Gastroesophageal sphincter (tissue), 4 donors: ENCODE data around the gene TBR1. TPM values are rescaled to one million over a fixed set of nuclear protein-coding genes. Genes with fewer than 3 reads are reported as not detected.

Source experiments
- ATAC-seq: fragments of 150-250 bp; one replicate; pipeline ENCODE4 v1.9.1; 2016; ENCODE audit warnings: mild to moderate bottlenecking, moderate library complexity
- H3K27ac ChIP-seq, 4 donors: fragments of 200-600 bp; sonication (generic) in 3 of 4; 1 replicate in 3 of 4; 2 replicates in 1 of 4; pipeline ENCODE4 v1.5.1; 2016 to 2019
- H3K27me3 ChIP-seq: fragments of 200-600 bp; sonication (generic); one replicate; pipeline ENCODE4 v1.5.1; 2019
- H3K36me3 ChIP-seq, 2 donors: fragments of 200-600 bp; sonication (generic); one replicate each; pipeline ENCODE4 v1.5.1; 2019; ENCODE audit warnings: control low read depth in 1 of 2
- H3K4me1 ChIP-seq, 3 donors: fragments of 200-600 bp; sonication (generic); 1 replicate in 2 of 3; 2 replicates in 1 of 3; pipeline ENCODE4 v1.5.1; 2016 to 2019; ENCODE audit warnings: control low read depth in 2 of 3
- H3K4me3 ChIP-seq, 2 donors: fragments of 200-600 bp; sonication (generic); one replicate each; pipeline ENCODE4 v1.5.1; 2019; ENCODE audit warnings: mild to moderate bottlenecking in 1 of 2, moderate library complexity in 1 of 2
- H3K9me3 ChIP-seq, 3 donors: fragments of 200-600 bp; sonication (generic); one replicate each; pipeline ENCODE4 v1.5.1; 2017 to 2019; ENCODE audit warnings: control low read depth in 2 of 3
- EP300 ChIP-seq: sonication (generic); formaldehyde crosslinking; IDR thresholded peaks from one replicate; pipeline ENCODE4 v1.6.1; 2017; ENCODE audit warnings: antibody characterized with exemption, mild to moderate bottlenecking
- POLR2A ChIP-seq, 2 donors: fragments of 450-650 bp; IDR thresholded peaks; one replicate each; pipeline ENCODE4 v1.6.1; 2017; ENCODE audit warnings: antibody characterized with exemption in 2 of 2, mild to moderate bottlenecking in 2 of 2, moderate library complexity in 1 of 2
- POLR2AphosphoS5 ChIP-seq: sonication (generic); formaldehyde crosslinking; IDR thresholded peaks from one replicate; pipeline ENCODE4 v1.6.1; 2017; ENCODE audit warnings: antibody characterized with exemption
- WGBS, 2 donors: methylation state at CpG; one replicate each; pipeline ENCODE4 v1.1.5; 2018; ENCODE audit warnings: low coverage in 1 of 2; 5-methylcytosine and 5-hydroxymethylcytosine counted together
- total RNA-seq, 4 donors: library from RNA; depleted of rRNA; stranded (reverse); fragments of >200 nt; gene quantifications; one replicate each; pipeline ENCODE4 v1.1.0, GENCODE V29; 2016
- TF ChIP-seq, protein P1 (sequence below), 4 experiments: fragments of 200-600 bp in 2 of 4; fragments of 450-650 bp in 2 of 4; sonication (generic) in 1 of 4; IDR thresholded peaks; one replicate each; pipeline ENCODE4 v1.5.1; 2017 to 2019; ENCODE audit warnings: antibody characterized with exemption in 4 of 4, mild to moderate bottlenecking in 2 of 4, moderate library complexity in 2 of 4

Gene TBR1
- total RNA-seq, 4 donors from 2014 or later = not detected

DNA sequence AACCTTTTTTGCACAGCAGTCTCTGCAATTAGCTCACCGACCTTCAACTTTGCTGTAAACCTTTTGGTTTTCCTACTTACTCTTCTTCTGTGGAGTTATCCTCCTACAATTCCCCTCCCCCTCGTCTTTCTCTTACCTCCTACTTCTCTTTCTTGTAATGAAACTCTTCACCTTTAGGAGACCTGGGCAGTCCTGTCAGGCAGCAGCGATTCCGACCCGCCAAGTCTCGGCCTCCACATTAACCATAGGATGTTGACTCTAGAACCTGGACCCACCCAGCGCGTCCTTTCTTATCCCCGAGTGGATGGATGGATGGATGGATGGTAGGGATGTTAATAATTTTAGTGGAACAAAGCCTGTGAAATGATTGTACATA lies 8.3 kb downstream of the TBR1 start:
- Histone ChIP-seq H3K4me3 (peak overlapping the region in 1 of 2 donors; percentile 43), H3K36me3 (no peaks in the 10 kb centered on the region), H3K27me3 (peaks cover 100% of the 10 kb centered on the region), H3K27ac (no peak overlapping the region), H3K4me1 (peaks cover 0 to 32% (median 5%) of the 10 kb centered on the region in 3 donors), H3K9me3 (peaks cover 0 to 15% (median 0%) of the 10 kb centered on the region in 3 donors)
- 13 to 30% methylated on average over 8 to 9 of the region's 9 CpGs for WGBS, 2 donors
- TF ChIP-seq, protein P1, sequence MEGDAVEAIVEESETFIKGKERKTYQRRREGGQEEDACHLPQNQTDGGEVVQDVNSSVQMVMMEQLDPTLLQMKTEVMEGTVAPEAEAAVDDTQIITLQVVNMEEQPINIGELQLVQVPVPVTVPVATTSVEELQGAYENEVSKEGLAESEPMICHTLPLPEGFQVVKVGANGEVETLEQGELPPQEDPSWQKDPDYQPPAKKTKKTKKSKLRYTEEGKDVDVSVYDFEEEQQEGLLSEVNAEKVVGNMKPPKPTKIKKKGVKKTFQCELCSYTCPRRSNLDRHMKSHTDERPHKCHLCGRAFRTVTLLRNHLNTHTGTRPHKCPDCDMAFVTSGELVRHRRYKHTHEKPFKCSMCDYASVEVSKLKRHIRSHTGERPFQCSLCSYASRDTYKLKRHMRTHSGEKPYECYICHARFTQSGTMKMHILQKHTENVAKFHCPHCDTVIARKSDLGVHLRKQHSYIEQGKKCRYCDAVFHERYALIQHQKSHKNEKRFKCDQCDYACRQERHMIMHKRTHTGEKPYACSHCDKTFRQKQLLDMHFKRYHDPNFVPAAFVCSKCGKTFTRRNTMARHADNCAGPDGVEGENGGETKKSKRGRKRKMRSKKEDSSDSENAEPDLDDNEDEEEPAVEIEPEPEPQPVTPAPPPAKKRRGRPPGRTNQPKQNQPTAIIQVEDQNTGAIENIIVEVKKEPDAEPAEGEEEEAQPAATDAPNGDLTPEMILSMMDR (IDR thresholded peaks at IDR 0.05) = no peak
- TF ChIP-seq POLR2A (IDR thresholded peaks at IDR 0.05) (no peak), POLR2AphosphoS5 (no peak), EP300 (no peak)
- ATAC-seq = no peak

DNA sequence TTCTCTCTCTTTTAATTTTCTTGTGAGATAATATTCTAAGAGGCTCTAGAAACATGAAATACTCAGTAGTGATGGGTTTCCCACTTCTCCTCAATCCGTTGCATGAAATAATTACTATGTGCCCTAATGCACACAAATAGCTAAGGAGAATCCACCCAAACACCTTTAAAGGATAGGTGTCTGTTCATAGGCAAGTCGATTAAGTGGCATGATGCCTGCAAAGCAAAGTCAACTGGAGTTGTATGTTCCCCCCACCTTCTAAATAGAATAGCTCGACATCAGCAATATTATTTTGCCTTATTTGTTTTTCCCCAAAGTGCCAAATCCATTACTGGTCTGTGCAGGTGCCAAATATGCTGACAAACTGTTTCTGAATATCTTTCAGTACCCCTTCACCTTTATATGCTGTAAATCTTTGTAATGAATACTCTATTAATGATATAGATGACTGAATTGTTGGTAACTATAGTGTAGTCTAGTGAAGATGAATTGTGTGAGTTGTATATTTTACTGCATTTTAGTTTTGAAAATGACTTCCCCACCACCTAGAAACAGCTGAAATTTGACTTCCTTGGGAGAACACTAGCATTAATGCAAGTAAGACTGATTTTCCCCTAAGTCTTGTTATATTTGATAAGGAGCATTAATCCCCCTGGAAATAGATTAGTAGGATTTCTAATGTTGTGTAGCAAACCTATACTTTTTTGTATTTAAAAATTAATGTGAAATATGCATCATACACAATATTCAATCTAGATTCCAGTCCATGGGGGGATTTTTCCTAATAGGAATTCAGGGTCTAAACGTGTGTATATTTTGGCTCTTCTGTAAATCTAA lies 9.0 kb downstream of the TBR1 start:
- no peak for ATAC-seq
- peaks cover 0 to 15% (median 0%) of the 10 kb centered on the region in 3 donors for H3K9me3 ChIP-seq
- no peak overlapping the region for H3K4me3 ChIP-seq
- peaks cover 0 to 32% (median 5%) of the 10 kb centered on the region in 3 donors for H3K4me1 ChIP-seq
- 10 to 41% methylated on average over 2 to 4 of the region's 4 CpGs for WGBS, 2 donors
- H3K27ac ChIP-seq = no peak overlapping the region
- peaks cover 100% of the 10 kb centered on the region for H3K27me3 ChIP-seq
- no peaks in the 10 kb centered on the region for H3K36me3 ChIP-seq
- no peak for TF ChIP-seq POLR2AphosphoS5
- TF ChIP-seq, protein P1 (IDR thresholded peaks at IDR 0.05) = no peak
- no peak for TF ChIP-seq POLR2A (IDR thresholded peaks at IDR 0.05)
- no peak for TF ChIP-seq EP300

DNA sequence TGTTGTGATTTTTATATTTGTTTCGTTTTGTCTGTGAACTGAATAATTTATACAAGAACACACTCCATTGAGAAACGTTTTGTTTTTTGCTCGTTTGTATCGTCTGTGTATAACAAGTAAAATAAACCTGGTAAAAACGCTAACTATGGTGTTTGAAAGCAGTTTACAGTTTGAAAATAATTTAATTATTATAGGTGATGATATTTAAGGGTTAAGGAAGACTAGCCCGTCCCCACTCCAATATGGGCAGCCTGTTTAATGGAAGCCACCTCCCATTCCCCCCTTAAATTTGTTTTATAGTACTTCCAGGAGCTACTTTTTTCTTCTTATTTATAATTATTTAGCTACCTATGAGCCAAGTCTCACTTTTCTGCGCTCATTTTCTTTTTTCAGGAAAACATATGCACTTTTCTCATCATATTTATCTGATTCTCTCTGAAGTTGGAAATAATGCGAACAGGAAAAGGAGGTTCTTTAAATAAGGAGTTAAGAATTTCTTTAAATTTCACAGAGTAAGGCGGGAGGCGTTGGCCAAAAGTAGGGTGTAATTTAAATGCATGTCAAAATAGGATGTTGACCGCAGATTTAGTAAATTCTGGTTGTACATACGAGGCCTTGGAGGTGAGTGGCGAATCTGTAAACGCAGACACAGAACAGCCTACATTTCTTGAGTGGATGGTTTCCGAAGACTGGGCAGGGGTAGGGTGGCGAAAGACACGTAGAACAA lies 9.8 kb downstream of the TBR1 start:
- Histone ChIP-seq H3K4me1 (peaks cover 0 to 32% (median 5%) of the 10 kb centered on the region in 3 donors), H3K9me3 (peaks cover 0 to 15% (median 0%) of the 10 kb centered on the region in 3 donors), H3K27ac (no peak overlapping the region), H3K4me3 (no peak overlapping the region), H3K36me3 (no peaks in the 10 kb centered on the region), H3K27me3 (peaks cover 100% of the 10 kb centered on the region)
- TF ChIP-seq POLR2A (IDR thresholded peaks at IDR 0.05) = no peak
- TF ChIP-seq, protein P1 (IDR thresholded peaks at IDR 0.05) = no peak
- 16 to 18% methylated on average over 8 to 13 of the region's 17 CpGs for WGBS, 2 donors
- no peak for ATAC-seq

DNA sequence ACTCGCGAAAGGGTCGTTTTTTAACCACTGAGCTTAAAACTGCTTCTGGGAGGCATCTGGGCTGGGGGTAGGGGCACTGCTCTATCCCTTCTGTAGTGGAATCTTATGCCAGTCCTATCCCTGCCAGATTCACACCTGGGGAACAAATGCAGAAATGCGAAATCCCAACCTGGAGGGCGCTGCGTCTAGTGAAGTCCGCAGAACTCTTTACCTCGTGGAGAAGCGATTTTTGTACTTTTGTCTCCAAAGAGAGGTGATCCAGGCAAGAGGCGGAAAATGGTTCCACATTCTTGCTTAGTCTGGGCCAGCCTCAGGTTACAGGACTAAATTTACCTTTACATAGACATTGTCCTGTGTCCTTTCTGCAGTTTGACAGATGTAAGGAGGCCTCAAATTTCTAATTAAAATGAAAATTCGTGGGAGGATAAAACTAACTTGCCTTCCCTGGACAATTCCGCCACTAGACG lies 10.4 kb downstream of the TBR1 start:
- no peak overlapping the region for H3K27ac ChIP-seq
- peaks cover 0 to 32% (median 5%) of the 10 kb centered on the region in 3 donors for H3K4me1 ChIP-seq
- TF ChIP-seq, protein P1 (IDR thresholded peaks at IDR 0.05) = peak in 1 of 4 experiments; percentile 12
- no peak for TF ChIP-seq POLR2AphosphoS5
- no peaks in the 10 kb centered on the region for H3K36me3 ChIP-seq
- no peak overlapping the region for H3K4me3 ChIP-seq
- H3K9me3 ChIP-seq = peaks cover 0 to 15% (median 0%) of the 10 kb centered on the region in 3 donors
- peaks cover 100% of the 10 kb centered on the region for H3K27me3 ChIP-seq
- 11 to 21% methylated on average over 11 to 12 of the region's 13 CpGs for WGBS, 2 donors
- ATAC-seq = no peak
